Measurements from ENCODE around the gene NMT2. TPM values are rescaled to one million over a fixed set of nuclear protein-coding genes. Genes with fewer than 3 reads are reported as not detected.

NMT2 gene
- total and polyA plus RNA-seq, 10 of the 15 experiments (the other 5 are each of a cell fraction or from before 2014, with no cell fraction given), result 4.9 to 12.0 (median 9.2) TPM

DNA sequence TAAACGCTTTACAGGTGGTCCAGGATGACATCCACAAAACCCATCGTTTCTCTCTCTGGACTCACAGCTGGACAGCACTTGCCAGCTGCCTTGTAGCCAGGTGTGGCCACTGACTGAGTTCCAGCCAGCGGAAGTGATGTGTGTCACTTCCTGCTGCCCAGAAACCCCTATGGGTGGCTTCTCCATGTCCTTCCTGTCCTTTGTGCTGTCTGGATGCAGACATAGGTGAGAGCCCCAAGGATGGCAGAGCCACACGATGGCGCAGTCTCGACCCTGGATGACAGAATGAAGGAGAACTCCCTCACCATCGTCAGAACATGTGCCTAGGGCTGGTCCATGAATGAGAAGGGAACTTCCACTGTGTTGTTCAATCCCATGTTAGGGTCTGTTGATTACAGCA is 22.1 kb downstream of the NMT2 start:
- ChIA-PET CTCF (interaction anchor here (1.3 kb wide), 1 partner anchor 16 kb away, joined by 5 read pairs; no protein-coding TSS in a partner anchor), POLR2A (no interaction called here), SMC1A (ENCODE audit: uncharacterized antibody, unreplicated experiment) (interaction anchor here (1.0 to 1.3 kb wide), 3 partner anchors 16 to 24 kb away, joined by 3 to 9 read pairs (median 7); partner anchors contain the start of gene NMT2), RAD21 (ENCODE audit: unreplicated experiment) (interaction anchor here (1.0 kb wide), 1 partner anchor 16 kb away, joined by 4 read pairs; no protein-coding TSS in a partner anchor)
- no TSS peak for BruUV-seq (replicated peaks)
- DNase-seq (ENCODE audit: low read depth, low spot score) (no peak), ATAC-seq (no peak), FAIRE-seq (no peak)
- TF ChIP-seq LARP7 (IDR thresholded peaks at IDR 0.05), result no peak
- no peak for TF ChIP-seq RCOR1 (conservative IDR thresholded peaks at IDR 0.05; ENCODE audit: low read depth, low read length)
- no peak for TF ChIP-seq BACH1 (IDR thresholded peaks at IDR 0.05; ENCODE audit: borderline replicate concordance)
- no peak for TF ChIP-seq ZSCAN29 (IDR thresholded peaks at IDR 0.05)
- TF ChIP-seq CBX3 (IDR thresholded peaks at IDR 0.05; ENCODE audit: borderline replicate concordance, low read depth), result no peak
- no peak for TF ChIP-seq CREB1 (IDR thresholded peaks at IDR 0.05; ENCODE audit: low read depth)
- TF ChIP-seq TAF1 (IDR thresholded peaks at IDR 0.05; ENCODE audit: borderline replicate concordance, low read depth, low read length), result no peak
- TF ChIP-seq SUZ12 (IDR thresholded peaks at IDR 0.05; ENCODE audit: unreplicated experiment), result no peak
- Histone ChIP-seq H2AFZ (ENCODE audit: control insufficient read depth, low read depth, low read length) (no peak overlapping the region), H3K9me3 (replicated peaks; ENCODE audit: control insufficient read depth, insufficient read depth, low read length) (no peaks in the 10 kb centered on the region; the same call in 2 of the 3 replicates), H3K9ac (ENCODE audit: control insufficient read depth, insufficient read depth, low read length) (no peak overlapping the region), H3K36me3 (ENCODE audit: control insufficient read depth in 2 of 2, insufficient read depth in 2 of 2, low read length in 1 of 2) (no peaks in the 10 kb centered on the region; a peak in 1 of 4 replicates), H3K4me2 (ENCODE audit: control insufficient read depth, insufficient read depth) (no peak overlapping the region), H3K79me2 (ENCODE audit: control insufficient read depth, insufficient read depth, low read length) (no peaks in the 10 kb centered on the region; the same call in 1 of the 2 replicates), H3K27me3 (replicated peaks in 1 of 2; ENCODE audit: control insufficient read depth in 2 of 2, insufficient read depth in 2 of 2, low read length in 1 of 2) (no peaks in the 10 kb centered on the region), H3K4me1 (ENCODE audit: control insufficient read depth, insufficient read depth, low read length) (peaks cover 9% of the 10 kb centered on the region), H3K4me3 (no peak overlapping the region), H3K27ac (ENCODE audit: control insufficient read depth, insufficient read depth) (no peak overlapping the region), H4K20me1 (ENCODE audit: control insufficient read depth, insufficient read depth) (no peaks in the 10 kb centered on the region)
- WGBS (ENCODE audit: insufficient coverage, insufficient replicate concordance, low lambda C conversion rate, missing lambda C conversion rate), result 52% methylated on average over 7 of the region's 7 CpGs
- in situ Hi-C loops (cut with MboI) (no loop called here), intact Hi-C loops (cut with micrococcal nuclease; ENCODE audit: unreplicated experiment) (no loop called here)

DNA sequence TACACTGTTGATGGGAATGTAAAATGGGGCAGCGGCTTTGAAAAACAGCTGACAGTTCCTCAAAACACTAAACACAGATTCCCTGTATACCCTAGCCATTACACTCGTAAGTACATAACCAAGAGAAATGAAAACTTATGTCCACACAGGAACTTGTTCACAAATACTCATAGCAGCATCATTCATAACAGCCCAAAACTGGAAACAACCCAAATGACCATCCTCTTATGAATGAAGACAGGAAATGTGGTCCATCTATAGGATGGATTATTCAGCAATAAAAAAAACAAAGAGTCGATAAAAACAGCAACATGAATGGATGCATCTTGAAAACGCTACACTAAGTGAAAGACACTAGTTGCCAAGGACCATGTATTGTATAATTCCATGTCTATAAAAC is 23.7 kb downstream of the NMT2 start:
- H3K27me3 ChIP-seq (replicated peaks in 1 of 2; ENCODE audit: control insufficient read depth in 2 of 2, insufficient read depth in 2 of 2, low read length in 1 of 2), result no peaks in the 10 kb centered on the region
- H4K20me1 ChIP-seq (ENCODE audit: control insufficient read depth, insufficient read depth), result no peaks in the 10 kb centered on the region
- no peak for ATAC-seq
- CTCF ChIA-PET, result interaction anchor here (1.2 kb wide), 1 partner anchor 22 kb away, joined by 5 read pairs; no protein-coding TSS in a partner anchor
- peaks cover 16% of the 10 kb centered on the region for H3K4me1 ChIP-seq (ENCODE audit: control insufficient read depth, insufficient read depth, low read length)
- BruUV-seq (replicated peaks), result no TSS peak
- WGBS (ENCODE audit: insufficient coverage, insufficient replicate concordance, low lambda C conversion rate, missing lambda C conversion rate), result 82% methylated on average over 4 of the region's 4 CpGs
- no peaks in the 10 kb centered on the region for H3K9me3 ChIP-seq (replicated peaks; ENCODE audit: control insufficient read depth, insufficient read depth, low read length)
- 0 out of 4 replicates have a peak, but pooled peaks cover 0 to 1% of the 10 kb centered on the region in 2 experiments for H3K36me3 ChIP-seq (ENCODE audit: control insufficient read depth in 2 of 2, insufficient read depth in 2 of 2, low read length in 1 of 2)
- no peaks in the 10 kb centered on the region; the same call in 1 of the 2 replicates for H3K79me2 ChIP-seq (ENCODE audit: control insufficient read depth, insufficient read depth, low read length)
- no peak overlapping the region for H2AFZ ChIP-seq (ENCODE audit: control insufficient read depth, low read depth, low read length)
- no peak overlapping the region for H3K27ac ChIP-seq (ENCODE audit: control insufficient read depth, insufficient read depth)
- H3K9ac ChIP-seq (ENCODE audit: control insufficient read depth, insufficient read depth, low read length), result no peak overlapping the region
- intact Hi-C loops (cut with micrococcal nuclease; ENCODE audit: unreplicated experiment) (no loop called here), in situ Hi-C loops (cut with MboI) (no loop called here)
- RAD21 ChIA-PET (ENCODE audit: unreplicated experiment), result no interaction called here
- SMC1A ChIA-PET (ENCODE audit: uncharacterized antibody, unreplicated experiment), result interaction anchor here (5.8 to 10.2 kb wide), 2 partner anchors 20 kb away, joined by 86 to 127 read pairs; partner anchors contain the start of gene NMT2
- no peak for FAIRE-seq
- no peak overlapping the region for H3K4me3 ChIP-seq
- POLR2A ChIA-PET, result interaction anchor here (1.4 to 5.7 kb wide), 2 partner anchors 21 to 24 kb away, joined by 3 to 40 read pairs; partner anchors contain the start of gene NMT2
- no peak overlapping the region for H3K4me2 ChIP-seq (ENCODE audit: control insufficient read depth, insufficient read depth)
- DNase-seq (ENCODE audit: low read depth, low spot score), result no peak
- TF ChIP-seq HDAC6 (IDR thresholded peaks at IDR 0.05; ENCODE audit: unreplicated experiment) (no peak), EGR1 (IDR thresholded peaks at IDR 0.05; ENCODE audit: borderline replicate concordance in 1 of 2, low read depth in 2 of 2, low read length in 2 of 2) (no peak), POLR2AphosphoS5 (IDR thresholded peaks at IDR 0.05; ENCODE audit: low read length) (no peak), BMI1 (IDR thresholded peaks at IDR 0.05; ENCODE audit: borderline replicate concordance) (no peak), TBL1XR1 (IDR thresholded peaks at IDR 0.05; ENCODE audit: low read depth, low read length) (no peak)
- TF ChIP-seq, protein P1, sequence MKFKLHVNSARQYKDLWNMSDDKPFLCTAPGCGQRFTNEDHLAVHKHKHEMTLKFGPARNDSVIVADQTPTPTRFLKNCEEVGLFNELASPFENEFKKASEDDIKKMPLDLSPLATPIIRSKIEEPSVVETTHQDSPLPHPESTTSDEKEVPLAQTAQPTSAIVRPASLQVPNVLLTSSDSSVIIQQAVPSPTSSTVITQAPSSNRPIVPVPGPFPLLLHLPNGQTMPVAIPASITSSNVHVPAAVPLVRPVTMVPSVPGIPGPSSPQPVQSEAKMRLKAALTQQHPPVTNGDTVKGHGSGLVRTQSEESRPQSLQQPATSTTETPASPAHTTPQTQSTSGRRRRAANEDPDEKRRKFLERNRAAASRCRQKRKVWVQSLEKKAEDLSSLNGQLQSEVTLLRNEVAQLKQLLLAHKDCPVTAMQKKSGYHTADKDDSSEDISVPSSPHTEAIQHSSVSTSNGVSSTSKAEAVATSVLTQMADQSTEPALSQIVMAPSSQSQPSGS (IDR thresholded peaks at IDR 0.05; ENCODE audit: low read length), result no peak
- TF ChIP-seq, protein P2, sequence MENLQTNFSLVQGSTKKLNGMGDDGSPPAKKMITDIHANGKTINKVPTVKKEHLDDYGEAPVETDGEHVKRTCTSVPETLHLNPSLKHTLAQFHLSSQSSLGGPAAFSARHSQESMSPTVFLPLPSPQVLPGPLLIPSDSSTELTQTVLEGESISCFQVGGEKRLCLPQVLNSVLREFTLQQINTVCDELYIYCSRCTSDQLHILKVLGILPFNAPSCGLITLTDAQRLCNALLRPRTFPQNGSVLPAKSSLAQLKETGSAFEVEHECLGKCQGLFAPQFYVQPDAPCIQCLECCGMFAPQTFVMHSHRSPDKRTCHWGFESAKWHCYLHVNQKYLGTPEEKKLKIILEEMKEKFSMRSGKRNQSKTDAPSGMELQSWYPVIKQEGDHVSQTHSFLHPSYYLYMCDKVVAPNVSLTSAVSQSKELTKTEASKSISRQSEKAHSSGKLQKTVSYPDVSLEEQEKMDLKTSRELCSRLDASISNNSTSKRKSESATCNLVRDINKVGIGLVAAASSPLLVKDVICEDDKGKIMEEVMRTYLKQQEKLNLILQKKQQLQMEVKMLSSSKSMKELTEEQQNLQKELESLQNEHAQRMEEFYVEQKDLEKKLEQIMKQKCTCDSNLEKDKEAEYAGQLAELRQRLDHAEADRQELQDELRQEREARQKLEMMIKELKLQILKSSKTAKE (IDR thresholded peaks at IDR 0.05; ENCODE audit: low read depth, poor library complexity, severe bottlenecking), result no peak

All from GM12878 (cell line).